ENCODE measurements around the gene CRTC2. TPM values are rescaled to one million over a fixed set of nuclear protein-coding genes. Genes with fewer than 3 reads are reported as not detected.
"Not testable (repeated sequence)": the region's sequence is repeated elsewhere in the genome, so short reads cannot be mapped to it uniquely, and the experiment has no call there.

CRTC2 gene
- total RNA-seq, 2 experiments from 2014 or later, result 147 to 152 TPM

DNA sequence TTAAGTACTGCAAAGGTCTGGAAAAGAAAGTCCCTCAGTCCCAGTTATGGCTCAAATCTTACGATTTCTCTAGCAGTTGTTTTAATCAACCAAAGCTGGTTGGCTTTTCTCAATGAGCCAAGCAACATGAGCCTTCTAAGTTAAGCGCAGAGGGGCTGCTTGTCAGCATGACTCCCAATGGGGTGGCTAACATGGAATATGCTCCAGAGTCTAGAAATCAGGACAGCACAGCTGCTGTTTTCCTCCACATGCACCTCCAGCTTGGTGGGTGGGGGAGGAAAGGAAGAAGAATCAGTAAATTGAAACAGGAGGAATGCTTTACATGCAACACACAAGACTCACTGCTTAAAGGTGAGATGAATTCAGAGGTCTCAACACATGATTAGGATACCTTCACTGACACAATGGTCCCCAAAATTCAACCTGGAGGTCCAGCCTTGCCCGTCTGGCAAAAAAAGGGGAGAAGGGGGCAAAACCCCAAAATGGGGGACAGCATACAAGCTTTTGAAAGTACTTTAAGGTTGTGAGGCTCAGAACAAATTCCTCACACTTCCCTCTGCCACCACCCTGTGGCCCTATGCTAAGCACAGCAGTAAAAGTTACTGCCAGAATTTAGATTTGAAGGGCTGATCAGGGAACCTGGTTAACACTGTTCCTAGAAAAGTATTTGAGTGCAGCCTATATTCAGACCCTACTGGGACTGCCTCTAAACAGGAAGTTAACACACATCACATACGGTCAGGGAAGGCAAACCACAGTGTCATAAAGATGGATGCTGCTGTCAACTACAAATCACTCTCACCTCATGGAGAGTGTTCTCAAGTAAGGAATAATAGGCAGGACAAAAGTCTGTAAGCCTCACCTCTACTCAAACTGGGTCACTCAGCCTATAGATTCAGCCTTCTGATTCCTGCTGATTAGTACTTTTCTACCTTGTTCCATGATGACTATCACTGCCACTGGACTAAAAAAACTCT lies 38.2 kb downstream of the CRTC2 start:
- no peaks in the 10 kb centered on the region for H3K9me3 ChIP-seq (ENCODE audit: control insufficient read depth in 1 of 2, insufficient read depth in 1 of 2, low read length in 2 of 2)
- ATAC-seq (ENCODE audit: poor library complexity), result no peak
- H3K27ac ChIP-seq (ENCODE audit: low read depth in 1 of 2, low read length in 2 of 2), result peak overlapping the region; percentile 11 to 23
- intact Hi-C loops (cut with DNase I, micrococcal nuclease), result loop anchor here (2.0 to 10.0 kb wide), 5 partner anchors 37 to 305 kb away; partner anchors contain the start of genes CRTC2 (in 1 of the 2), ILF2 (in 1 of the 2), NPR1 (in 1 of the 2) and RAB13 (in 1 of the 2)
- H3K4me1 ChIP-seq (ENCODE audit: insufficient read depth, low read length), result peaks cover 60% of the 10 kb centered on the region
- H3K27me3 ChIP-seq (ENCODE audit: control insufficient read depth in 1 of 2, insufficient read depth in 2 of 2, low read length in 2 of 2), result no peaks in the 10 kb centered on the region
- peaks cover 75% of the 10 kb centered on the region for H3K4me1 Mint-ChIP-seq (ENCODE audit: low read depth)
- peak overlapping the region; percentile 91 for H3K4me3 ChIP-seq (ENCODE audit: low read length)
- TF ChIP-seq, protein P1, sequence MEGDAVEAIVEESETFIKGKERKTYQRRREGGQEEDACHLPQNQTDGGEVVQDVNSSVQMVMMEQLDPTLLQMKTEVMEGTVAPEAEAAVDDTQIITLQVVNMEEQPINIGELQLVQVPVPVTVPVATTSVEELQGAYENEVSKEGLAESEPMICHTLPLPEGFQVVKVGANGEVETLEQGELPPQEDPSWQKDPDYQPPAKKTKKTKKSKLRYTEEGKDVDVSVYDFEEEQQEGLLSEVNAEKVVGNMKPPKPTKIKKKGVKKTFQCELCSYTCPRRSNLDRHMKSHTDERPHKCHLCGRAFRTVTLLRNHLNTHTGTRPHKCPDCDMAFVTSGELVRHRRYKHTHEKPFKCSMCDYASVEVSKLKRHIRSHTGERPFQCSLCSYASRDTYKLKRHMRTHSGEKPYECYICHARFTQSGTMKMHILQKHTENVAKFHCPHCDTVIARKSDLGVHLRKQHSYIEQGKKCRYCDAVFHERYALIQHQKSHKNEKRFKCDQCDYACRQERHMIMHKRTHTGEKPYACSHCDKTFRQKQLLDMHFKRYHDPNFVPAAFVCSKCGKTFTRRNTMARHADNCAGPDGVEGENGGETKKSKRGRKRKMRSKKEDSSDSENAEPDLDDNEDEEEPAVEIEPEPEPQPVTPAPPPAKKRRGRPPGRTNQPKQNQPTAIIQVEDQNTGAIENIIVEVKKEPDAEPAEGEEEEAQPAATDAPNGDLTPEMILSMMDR (IDR thresholded peaks at IDR 0.05), result no peak
- H3K36me3 Mint-ChIP-seq (ENCODE audit: low read depth), result peaks cover 72% of the 10 kb centered on the region
- POLR2A ChIA-PET, result interaction anchor here (0.7 to 5.2 kb wide), 3 partner anchors 25 to 71 kb away, joined by 3 to 143 read pairs (median 4); partner anchors contain the start of genes DENND4B, JTB and RPS27
- peak overlapping the region; percentile 99 for H3K27ac Mint-ChIP-seq
- H3K36me3 ChIP-seq (ENCODE audit: insufficient read depth, low read length), result peaks cover 27% of the 10 kb centered on the region
- no peaks in the 10 kb centered on the region for H3K9me3 Mint-ChIP-seq
- H3K4me3 Mint-ChIP-seq, result peak overlapping the region; percentile 96
- DNase-seq, result peak in 6 of 14 experiments; percentile 5 to 71 (median 42)
- CTCF ChIA-PET, result interaction anchor here (1.2 to 3.0 kb wide), 5 partner anchors 20 to 122 kb away, joined by 3 to 10 read pairs (median 4); partner anchors contain the start of gene DENND4B
- H3K27me3 Mint-ChIP-seq, result peaks cover 6% of the 10 kb centered on the region

DNA sequence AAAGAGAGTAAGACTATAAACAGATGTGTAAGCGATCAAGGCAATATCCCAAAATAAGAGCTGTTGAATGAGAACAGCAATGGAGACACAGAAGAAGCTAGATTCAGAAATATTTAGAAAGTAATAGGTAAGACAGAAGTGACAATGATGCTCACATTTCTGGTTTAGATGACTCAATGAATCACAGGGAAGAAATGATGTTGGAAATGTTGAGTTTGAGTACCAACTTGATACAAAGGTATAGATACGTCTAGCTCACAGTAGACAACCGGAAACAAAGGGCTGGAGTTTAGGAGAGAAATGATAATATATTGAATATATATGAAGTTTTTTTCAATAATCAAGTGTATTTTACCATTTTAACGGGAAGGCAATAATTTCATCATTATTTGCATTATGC lies 42.1 kb downstream of the CRTC2 start:
- peaks cover 42% of the 10 kb centered on the region for H3K36me3 ChIP-seq (ENCODE audit: insufficient read depth, low read length)
- TF ChIP-seq, protein P1 (IDR thresholded peaks at IDR 0.05), result no peak
- H3K4me1 ChIP-seq (ENCODE audit: insufficient read depth, low read length), result peaks cover 60% of the 10 kb centered on the region
- H3K9me3 ChIP-seq (ENCODE audit: control insufficient read depth in 1 of 2, insufficient read depth in 1 of 2, low read length in 2 of 2), result no peaks in the 10 kb centered on the region
- Mint-ChIP-seq H3K9me3 (no peaks in the 10 kb centered on the region), H3K27ac (no peak overlapping the region), H3K4me3 (no peak overlapping the region), H3K36me3 (ENCODE audit: low read depth) (peaks cover 63% of the 10 kb centered on the region), H3K4me1 (ENCODE audit: low read depth) (peaks cover 72% of the 10 kb centered on the region), H3K27me3 (no peaks in the 10 kb centered on the region)
- no peak overlapping the region for H3K27ac ChIP-seq (ENCODE audit: low read depth in 1 of 2, low read length in 2 of 2)
- H3K4me3 ChIP-seq (ENCODE audit: low read length), result no peak overlapping the region
- ATAC-seq (ENCODE audit: poor library complexity), result no peak
- DNase-seq, result no peak
- ChIA-PET POLR2A (interaction anchor here (0.7 to 2.3 kb wide), 2 partner anchors 38 to 74 kb away, joined by 4 to 9 read pairs; partner anchors contain the start of gene RPS27), CTCF (interaction anchor here (0.7 kb wide), 1 partner anchor 79 kb away, joined by 3 read pairs; no protein-coding TSS in a partner anchor)
- intact Hi-C loops (cut with DNase I, micrococcal nuclease), result no loop called here
- no peaks in the 10 kb centered on the region for H3K27me3 ChIP-seq (ENCODE audit: control insufficient read depth in 1 of 2, insufficient read depth in 2 of 2, low read length in 2 of 2)

DNA sequence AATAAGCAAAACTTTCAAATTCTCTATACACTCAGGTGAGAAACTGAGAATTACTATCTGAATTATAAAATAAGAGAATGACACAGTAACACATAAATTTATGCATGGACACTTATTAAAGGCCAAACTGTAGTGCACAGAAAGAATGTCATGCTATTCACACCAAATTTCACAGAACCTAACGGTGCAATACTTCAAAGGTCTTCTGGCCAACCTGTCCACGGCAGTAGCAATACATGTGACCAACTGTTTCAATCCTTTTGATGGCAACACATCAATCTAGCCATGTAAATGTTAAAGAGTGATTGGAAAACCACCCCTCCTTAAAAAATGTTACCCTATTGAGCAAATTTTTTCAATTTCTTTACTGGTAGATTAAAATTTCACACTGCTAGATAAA lies 46.1 kb downstream of the CRTC2 start:
- Histone ChIP-seq H3K4me1 (ENCODE audit: insufficient read depth, low read length) (peaks cover 39% of the 10 kb centered on the region), H3K27me3 (ENCODE audit: control insufficient read depth in 1 of 2, insufficient read depth in 2 of 2, low read length in 2 of 2) (no peaks in the 10 kb centered on the region), H3K27ac (ENCODE audit: low read depth in 1 of 2, low read length in 2 of 2) (no peak overlapping the region), H3K36me3 (ENCODE audit: insufficient read depth, low read length) (peaks cover 37% of the 10 kb centered on the region), H3K4me3 (ENCODE audit: low read length) (no peak overlapping the region), H3K9me3 (ENCODE audit: control insufficient read depth in 1 of 2, insufficient read depth in 1 of 2, low read length in 2 of 2) (no peaks in the 10 kb centered on the region)
- Mint-ChIP-seq H3K4me1 (ENCODE audit: low read depth) (peaks cover 45% of the 10 kb centered on the region), H3K27me3 (no peaks in the 10 kb centered on the region), H3K36me3 (ENCODE audit: low read depth) (peaks cover 40% of the 10 kb centered on the region), H3K27ac (no peak overlapping the region), H3K9me3 (no peaks in the 10 kb centered on the region), H3K4me3 (no peak overlapping the region)
- TF ChIP-seq, protein P1 (IDR thresholded peaks at IDR 0.05), result no peak
- no peak for DNase-seq
- POLR2A ChIA-PET, result interaction anchor here (1.8 to 3.0 kb wide), 2 partner anchors 11 to 33 kb away, joined by 5 to 8 read pairs; partner anchors contain the start of gene GATAD2B
- ATAC-seq (ENCODE audit: poor library complexity), result no peak
- CTCF ChIA-PET, result no interaction called here
- intact Hi-C loops (cut with DNase I, micrococcal nuclease), result no loop called here

DNA sequence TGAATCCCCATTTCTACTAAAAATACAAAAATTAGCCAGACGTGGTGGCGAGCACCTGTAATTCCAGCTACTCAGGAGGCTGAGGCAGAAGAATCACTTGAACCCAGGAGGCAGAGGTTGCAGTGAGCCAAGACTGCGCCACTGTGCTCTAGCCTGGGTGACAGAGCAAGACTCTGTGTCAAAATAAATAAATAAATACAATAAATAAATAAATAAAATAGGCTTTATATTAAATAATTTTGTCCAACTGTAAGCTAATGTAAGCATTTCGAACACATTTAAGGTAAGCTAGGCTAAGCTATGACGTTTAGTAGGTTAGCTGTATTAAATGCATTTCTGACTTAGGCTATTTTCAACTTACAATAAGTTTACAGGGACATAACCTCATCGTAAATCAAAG lies 47.9 kb downstream of the CRTC2 start:
- Mint-ChIP-seq H3K4me1 (ENCODE audit: low read depth) (peaks cover 46% of the 10 kb centered on the region), H3K36me3 (ENCODE audit: low read depth) (peaks cover 43% of the 10 kb centered on the region)
- Histone ChIP-seq H3K4me1 (ENCODE audit: insufficient read depth, low read length) (peaks cover 34% of the 10 kb centered on the region), H3K36me3 (ENCODE audit: insufficient read depth, low read length) (peaks cover 31% of the 10 kb centered on the region)
- peak in 1 of 14 experiments; percentile 14 for DNase-seq
- H3K27me3 ChIP-seq (ENCODE audit: control insufficient read depth in 1 of 2, insufficient read depth in 2 of 2, low read length in 2 of 2); H3K27ac ChIP-seq (ENCODE audit: low read depth in 1 of 2, low read length in 2 of 2); H3K27ac Mint-ChIP-seq; H3K9me3 ChIP-seq (ENCODE audit: control insufficient read depth in 1 of 2, insufficient read depth in 1 of 2, low read length in 2 of 2); intact Hi-C loops (cut with DNase I, micrococcal nuclease); H3K4me3 ChIP-seq (ENCODE audit: low read length); H3K4me3 Mint-ChIP-seq; ATAC-seq (ENCODE audit: poor library complexity); H3K27me3 Mint-ChIP-seq; H3K9me3 Mint-ChIP-seq: not testable (repeated sequence)
- ChIA-PET CTCF (interaction anchor here (0.6 to 1.3 kb wide), 3 partner anchors 17 to 36 kb away, joined by 3 to 6 read pairs (median 5); partner anchors contain the start of gene DENND4B), POLR2A (interaction anchor here (1.5 to 3.0 kb wide), 3 partner anchors 13 to 36 kb away, joined by 3 to 8 read pairs (median 5); partner anchors contain the start of genes DENND4B and GATAD2B)

Data from CD4-positive, alpha-beta T cell (primary cell).